KMS-11 (cell line): ENCODE data around the gene IP6K1.

Experiments
- H2AFZ ChIP-seq: fragments of 200-600 bp; sonication (generic); 2 replicates; pipeline ENCODE4 v1.6.1; 2016; ENCODE audit warnings: antibody characterized with exemption, mixed run types, low read depth
- H3K27ac ChIP-seq: fragments of 200-600 bp; sonication (generic); 2 replicates; pipeline ENCODE4 v1.6.1; 2016; ENCODE audit warnings: mild to moderate bottlenecking, mixed run types
- H3K27me3 ChIP-seq: fragments of 200-600 bp; sonication (generic); 2 replicates; pipeline ENCODE4 v1.6.1; 2017; ENCODE audit warnings: mild to moderate bottlenecking, low read depth, mixed run types, moderate library complexity; ENCODE audit not compliant: insufficient read depth
- H3K36me3 ChIP-seq: fragments of 200-600 bp; sonication (generic); 2 replicates; pipeline ENCODE4 v1.6.1; 2017; ENCODE audit warnings: mild to moderate bottlenecking, mixed run types; ENCODE audit not compliant: insufficient read depth
- H3K4me1 ChIP-seq: fragments of 200-600 bp; sonication (generic); 2 replicates; pipeline ENCODE4 v1.6.1; 2016; ENCODE audit warnings: mild to moderate bottlenecking, low read depth, mixed run types; ENCODE audit not compliant: poor library complexity, severe bottlenecking
- H3K4me2 ChIP-seq: fragments of 200-600 bp; sonication (generic); 2 replicates; pipeline ENCODE4 v1.7.0; 2016; ENCODE audit warnings: mild to moderate bottlenecking, mixed run types
- H3K4me3 ChIP-seq: fragments of 200-600 bp; sonication (generic); IDR thresholded peaks from 2 replicates; pipeline ENCODE4 v1.6.1; 2017; ENCODE audit warnings: low read depth, low read length, mixed read lengths; ENCODE audit not compliant: insufficient read depth
- H3K79me2 ChIP-seq: fragments of 200-600 bp; sonication (generic); 2 replicates; pipeline ENCODE4 v1.6.1; 2016; ENCODE audit warnings: low read depth, mixed run types; ENCODE audit not compliant: insufficient read depth
- H3K9ac ChIP-seq: fragments of 200-600 bp; sonication (generic); 2 replicates; pipeline ENCODE4 v1.6.1; 2016; ENCODE audit warnings: mild to moderate bottlenecking, mixed run types
- H4K20me1 ChIP-seq: fragments of 200-600 bp; sonication (generic); 2 replicates; pipeline ENCODE4 v1.6.1; 2016; ENCODE audit warnings: mild to moderate bottlenecking, mixed run types; ENCODE audit not compliant: insufficient read depth
- TF ChIP-seq, protein P1 (sequence below): fragments of 200-600 bp; sonication (generic); conservative IDR thresholded peaks from 2 replicates; pipeline ENCODE4 v1.6.1; 2017; ENCODE audit warnings: low read depth, mild to moderate bottlenecking, antibody characterized with exemption, low read length, moderate library complexity, mixed read lengths

The IP6K1 gene

DNA sequence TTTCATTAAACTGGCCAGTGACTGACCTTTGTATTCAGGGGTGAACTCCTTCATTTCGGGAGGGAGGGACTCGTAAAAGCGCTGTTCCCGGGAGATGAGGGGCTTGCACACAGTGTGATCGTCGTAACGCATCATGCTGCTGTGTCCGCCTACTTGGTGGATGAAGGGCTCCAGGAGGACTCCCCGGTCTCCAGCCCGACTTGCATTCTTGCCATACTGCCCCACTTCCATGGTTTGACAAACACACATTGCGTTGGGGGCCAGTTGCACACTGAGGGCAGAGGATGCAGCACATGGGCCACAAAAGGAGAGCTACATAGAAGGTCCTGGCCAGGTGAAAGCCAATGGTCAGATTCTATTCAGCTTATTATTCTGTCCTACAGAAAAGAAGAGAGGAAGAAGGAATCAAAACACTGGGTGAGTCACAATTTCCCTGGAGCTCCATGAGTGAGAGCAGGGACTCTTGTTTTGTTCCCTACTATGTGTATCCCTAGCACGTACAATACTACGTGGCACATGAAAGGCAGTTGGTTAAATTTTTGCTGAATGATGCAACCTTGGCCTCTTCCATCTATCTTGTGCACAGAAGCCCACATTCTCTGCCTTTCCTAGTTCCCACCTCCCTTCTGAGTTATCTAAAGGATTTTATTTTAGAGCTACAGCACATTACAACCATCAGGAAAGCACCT, 38.4 kb downstream of the IP6K1 start:
- peaks cover 2% of the 10 kb centered on the region for H3K4me1 ChIP-seq
- no peaks in the 10 kb centered on the region for H3K27me3 ChIP-seq
- no peak overlapping the region for H3K4me3 ChIP-seq
- no peak overlapping the region for H2AFZ ChIP-seq
- TF ChIP-seq, protein P1, sequence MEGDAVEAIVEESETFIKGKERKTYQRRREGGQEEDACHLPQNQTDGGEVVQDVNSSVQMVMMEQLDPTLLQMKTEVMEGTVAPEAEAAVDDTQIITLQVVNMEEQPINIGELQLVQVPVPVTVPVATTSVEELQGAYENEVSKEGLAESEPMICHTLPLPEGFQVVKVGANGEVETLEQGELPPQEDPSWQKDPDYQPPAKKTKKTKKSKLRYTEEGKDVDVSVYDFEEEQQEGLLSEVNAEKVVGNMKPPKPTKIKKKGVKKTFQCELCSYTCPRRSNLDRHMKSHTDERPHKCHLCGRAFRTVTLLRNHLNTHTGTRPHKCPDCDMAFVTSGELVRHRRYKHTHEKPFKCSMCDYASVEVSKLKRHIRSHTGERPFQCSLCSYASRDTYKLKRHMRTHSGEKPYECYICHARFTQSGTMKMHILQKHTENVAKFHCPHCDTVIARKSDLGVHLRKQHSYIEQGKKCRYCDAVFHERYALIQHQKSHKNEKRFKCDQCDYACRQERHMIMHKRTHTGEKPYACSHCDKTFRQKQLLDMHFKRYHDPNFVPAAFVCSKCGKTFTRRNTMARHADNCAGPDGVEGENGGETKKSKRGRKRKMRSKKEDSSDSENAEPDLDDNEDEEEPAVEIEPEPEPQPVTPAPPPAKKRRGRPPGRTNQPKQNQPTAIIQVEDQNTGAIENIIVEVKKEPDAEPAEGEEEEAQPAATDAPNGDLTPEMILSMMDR, result no peak
- H3K4me2 ChIP-seq, result no peak overlapping the region
- peaks cover under 1% of the 10 kb centered on the region; the same call in 1 of the 2 replicates for H3K79me2 ChIP-seq
- no peak overlapping the region for H3K9ac ChIP-seq
- no peaks in the 10 kb centered on the region for H3K36me3 ChIP-seq
- H3K27ac ChIP-seq, result no peak overlapping the region
- H4K20me1 ChIP-seq, result no peaks in the 10 kb centered on the region

DNA sequence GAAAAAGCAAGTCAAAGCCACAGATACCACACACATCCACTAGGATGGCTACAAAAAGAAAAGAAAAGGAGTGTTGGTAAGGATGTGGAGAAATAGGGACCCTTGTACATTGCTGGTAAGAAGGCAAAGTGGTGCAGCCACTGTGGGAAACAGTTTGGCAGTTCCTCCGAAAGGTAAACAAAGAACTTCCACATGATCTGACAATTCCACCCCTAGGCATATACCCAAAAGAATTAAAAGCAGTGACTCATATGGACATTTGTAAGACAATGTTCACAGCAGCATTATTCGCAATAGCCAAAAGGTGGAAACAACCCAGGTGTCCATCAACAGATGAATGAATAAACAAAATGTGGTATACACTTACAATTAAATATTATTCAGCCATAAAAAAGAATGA, 40.4 kb downstream of the IP6K1 start:
- TF ChIP-seq, protein P1, result no peak
- no peak overlapping the region for H2AFZ ChIP-seq
- H3K79me2 ChIP-seq, result no peaks in the 10 kb centered on the region; the same call in 1 of the 2 replicates
- no peak overlapping the region for H3K27ac ChIP-seq
- no peaks in the 10 kb centered on the region for H3K36me3 ChIP-seq
- H3K4me3 ChIP-seq, result no peak overlapping the region
- no peaks in the 10 kb centered on the region for H3K4me1 ChIP-seq
- H3K27me3 ChIP-seq, result no peaks in the 10 kb centered on the region
- no peak overlapping the region for H3K4me2 ChIP-seq
- no peak overlapping the region for H3K9ac ChIP-seq
- no peaks in the 10 kb centered on the region for H4K20me1 ChIP-seq

DNA sequence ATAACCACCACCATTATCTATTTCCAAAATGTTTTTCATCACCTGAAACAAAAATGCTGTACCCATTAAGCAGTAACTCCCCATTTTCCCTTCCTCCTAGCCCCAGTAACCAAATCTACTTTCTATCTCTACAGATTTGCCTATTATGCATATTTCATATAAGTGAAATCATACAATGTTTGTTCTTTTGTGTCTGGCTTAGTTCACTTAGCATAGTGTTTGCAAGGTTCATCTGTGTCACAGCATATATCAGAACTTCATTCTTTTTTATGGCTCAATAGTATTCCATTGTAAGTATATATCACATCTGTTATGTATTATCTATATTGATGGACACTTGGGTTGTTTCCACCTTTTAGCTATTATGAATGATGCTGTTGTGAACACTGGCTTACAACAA, 45.9 kb downstream of the IP6K1 start:
- Histone ChIP-seq H3K9ac (no peak overlapping the region), H3K27ac (no peak overlapping the region), H3K4me3 (no peak overlapping the region), H3K27me3 (no peaks in the 10 kb centered on the region), H2AFZ (no peak overlapping the region), H3K79me2 (no peaks in the 10 kb centered on the region), H3K4me1 (no peaks in the 10 kb centered on the region), H3K4me2 (no peak overlapping the region), H3K36me3 (no peaks in the 10 kb centered on the region), H4K20me1 (no peaks in the 10 kb centered on the region)
- TF ChIP-seq, protein P1, result no peak

DNA sequence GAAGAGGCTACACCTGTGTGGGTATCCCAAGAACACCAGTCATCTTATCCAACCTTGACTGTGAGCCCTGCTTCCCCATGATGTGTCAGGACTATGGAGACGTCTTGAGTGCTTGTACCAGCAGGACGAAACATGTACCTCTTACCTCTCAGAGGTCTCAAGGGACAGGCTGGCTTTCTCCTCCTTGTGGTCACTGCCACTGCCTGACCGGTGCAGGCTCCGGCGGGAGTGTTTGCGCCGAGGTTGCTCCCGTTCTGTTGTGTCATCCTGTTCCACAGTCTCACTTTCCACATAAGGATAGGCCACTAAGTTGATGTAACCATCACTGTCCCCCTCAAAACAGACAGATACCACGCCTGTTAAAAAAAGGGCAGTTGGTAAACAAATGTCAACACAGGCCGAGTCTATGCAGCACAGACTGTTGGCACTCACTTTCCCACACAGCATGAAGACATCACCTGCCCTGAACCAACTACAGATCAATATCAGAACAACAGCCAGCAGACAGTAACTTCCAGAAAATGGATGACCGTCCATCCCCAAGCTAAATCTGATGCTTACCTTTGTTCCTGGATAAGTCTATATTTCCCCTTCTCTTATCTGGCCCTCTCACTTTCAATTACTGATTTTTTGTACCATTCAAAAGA, 48.2 kb downstream of the IP6K1 start:
- Histone ChIP-seq H3K4me1 (no peaks in the 10 kb centered on the region), H3K9ac (no peak overlapping the region), H4K20me1 (no peaks in the 10 kb centered on the region), H3K4me3 (no peak overlapping the region), H2AFZ (no peak overlapping the region), H3K27me3 (no peaks in the 10 kb centered on the region), H3K27ac (no peak overlapping the region), H3K36me3 (no peaks in the 10 kb centered on the region), H3K4me2 (no peak overlapping the region), H3K79me2 (no peaks in the 10 kb centered on the region)
- TF ChIP-seq, protein P1, result no peak
